SK-N-SH (cell line): Measurements from ENCODE around the gene C1GALT1.

Experiments used
- CHD2 ChIP-seq: fragments of 150-350 bp; IDR thresholded peaks from 2 replicates; pipeline ENCODE4 v1.6.1; 2018; ENCODE audit warnings: low read length; ENCODE audit not compliant: partially characterized antibody
- ELF1 ChIP-seq: IDR thresholded peaks from 2 replicates; pipeline ENCODE4 v1.4.0; 2012
- EP300 ChIP-seq, 2 experiments: IDR thresholded peaks; 2 replicates each; pipeline versions ENCODE4 v1.4.0 to v1.6.1; 2012; ENCODE audit warnings: borderline replicate concordance in 1 of 2, low read depth in 1 of 2, low read length in 1 of 2
- RAD21 ChIP-seq: IDR thresholded peaks from 2 replicates; pipeline ENCODE4 v1.6.1; 2012; ENCODE audit warnings: mild to moderate bottlenecking, low read length
- TAF1 ChIP-seq: IDR thresholded peaks from 2 replicates; pipeline ENCODE4 v1.6.1; 2012; ENCODE audit warnings: low read depth, mild to moderate bottlenecking, low read length, moderate library complexity, borderline replicate concordance
- TF ChIP-seq, protein P1 (sequence below): fragments of 200-600 bp; sonication (generic); IDR thresholded peaks from 2 replicates; pipeline ENCODE4 v1.6.1; 2017; ENCODE audit warnings: antibody characterized with exemption, mild to moderate bottlenecking, moderate library complexity
- TF ChIP-seq, protein P2 (sequence below): IDR thresholded peaks from 2 replicates; pipeline ENCODE4 v1.6.1; 2012; ENCODE audit warnings: mild to moderate bottlenecking, low read depth, low read length, moderate library complexity

DNA sequence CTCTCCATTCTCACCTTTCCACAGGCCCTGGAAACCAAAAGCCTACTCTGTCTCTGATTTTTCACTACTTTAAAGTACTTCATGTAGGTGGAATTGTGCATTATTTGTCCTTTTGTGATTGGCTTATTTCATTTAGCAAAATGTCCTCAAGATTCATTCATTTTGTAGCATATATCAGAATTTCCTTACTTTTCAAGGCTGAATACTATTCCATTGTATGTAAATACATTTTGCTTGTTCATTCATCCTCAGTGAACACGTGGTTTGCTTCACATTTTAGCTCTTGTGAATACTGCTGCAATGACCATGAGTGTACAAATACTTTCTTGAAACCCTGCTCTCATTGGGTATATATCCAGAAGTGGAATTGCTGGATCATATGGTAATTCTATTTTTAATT, 8.8 kb downstream of the C1GALT1 start:
- no peak for TF ChIP-seq ELF1
- TF ChIP-seq TAF1 = no peak
- TF ChIP-seq, protein P1, sequence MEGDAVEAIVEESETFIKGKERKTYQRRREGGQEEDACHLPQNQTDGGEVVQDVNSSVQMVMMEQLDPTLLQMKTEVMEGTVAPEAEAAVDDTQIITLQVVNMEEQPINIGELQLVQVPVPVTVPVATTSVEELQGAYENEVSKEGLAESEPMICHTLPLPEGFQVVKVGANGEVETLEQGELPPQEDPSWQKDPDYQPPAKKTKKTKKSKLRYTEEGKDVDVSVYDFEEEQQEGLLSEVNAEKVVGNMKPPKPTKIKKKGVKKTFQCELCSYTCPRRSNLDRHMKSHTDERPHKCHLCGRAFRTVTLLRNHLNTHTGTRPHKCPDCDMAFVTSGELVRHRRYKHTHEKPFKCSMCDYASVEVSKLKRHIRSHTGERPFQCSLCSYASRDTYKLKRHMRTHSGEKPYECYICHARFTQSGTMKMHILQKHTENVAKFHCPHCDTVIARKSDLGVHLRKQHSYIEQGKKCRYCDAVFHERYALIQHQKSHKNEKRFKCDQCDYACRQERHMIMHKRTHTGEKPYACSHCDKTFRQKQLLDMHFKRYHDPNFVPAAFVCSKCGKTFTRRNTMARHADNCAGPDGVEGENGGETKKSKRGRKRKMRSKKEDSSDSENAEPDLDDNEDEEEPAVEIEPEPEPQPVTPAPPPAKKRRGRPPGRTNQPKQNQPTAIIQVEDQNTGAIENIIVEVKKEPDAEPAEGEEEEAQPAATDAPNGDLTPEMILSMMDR = no peak
- no peak for TF ChIP-seq CHD2
- TF ChIP-seq EP300 (IDR thresholded peaks at IDR 0.05; ENCODE audit: borderline replicate concordance in 1 of 2, low read depth in 1 of 2, low read length in 1 of 2) = no peak
- no peak for TF ChIP-seq RAD21
- TF ChIP-seq, protein P2, sequence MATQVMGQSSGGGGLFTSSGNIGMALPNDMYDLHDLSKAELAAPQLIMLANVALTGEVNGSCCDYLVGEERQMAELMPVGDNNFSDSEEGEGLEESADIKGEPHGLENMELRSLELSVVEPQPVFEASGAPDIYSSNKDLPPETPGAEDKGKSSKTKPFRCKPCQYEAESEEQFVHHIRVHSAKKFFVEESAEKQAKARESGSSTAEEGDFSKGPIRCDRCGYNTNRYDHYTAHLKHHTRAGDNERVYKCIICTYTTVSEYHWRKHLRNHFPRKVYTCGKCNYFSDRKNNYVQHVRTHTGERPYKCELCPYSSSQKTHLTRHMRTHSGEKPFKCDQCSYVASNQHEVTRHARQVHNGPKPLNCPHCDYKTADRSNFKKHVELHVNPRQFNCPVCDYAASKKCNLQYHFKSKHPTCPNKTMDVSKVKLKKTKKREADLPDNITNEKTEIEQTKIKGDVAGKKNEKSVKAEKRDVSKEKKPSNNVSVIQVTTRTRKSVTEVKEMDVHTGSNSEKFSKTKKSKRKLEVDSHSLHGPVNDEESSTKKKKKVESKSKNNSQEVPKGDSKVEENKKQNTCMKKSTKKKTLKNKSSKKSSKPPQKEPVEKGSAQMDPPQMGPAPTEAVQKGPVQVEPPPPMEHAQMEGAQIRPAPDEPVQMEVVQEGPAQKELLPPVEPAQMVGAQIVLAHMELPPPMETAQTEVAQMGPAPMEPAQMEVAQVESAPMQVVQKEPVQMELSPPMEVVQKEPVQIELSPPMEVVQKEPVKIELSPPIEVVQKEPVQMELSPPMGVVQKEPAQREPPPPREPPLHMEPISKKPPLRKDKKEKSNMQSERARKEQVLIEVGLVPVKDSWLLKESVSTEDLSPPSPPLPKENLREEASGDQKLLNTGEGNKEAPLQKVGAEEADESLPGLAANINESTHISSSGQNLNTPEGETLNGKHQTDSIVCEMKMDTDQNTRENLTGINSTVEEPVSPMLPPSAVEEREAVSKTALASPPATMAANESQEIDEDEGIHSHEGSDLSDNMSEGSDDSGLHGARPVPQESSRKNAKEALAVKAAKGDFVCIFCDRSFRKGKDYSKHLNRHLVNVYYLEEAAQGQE = no peak
